Coronary artery (tissue), 2 donors: ENCODE data around the gene ALPK1.

ENCODE experiments used
- DNase-seq: peaks from one replicate; pipeline ENCODE4 v3.0.0-alpha.2; 2017; ENCODE audit warnings: low spot score
- H3K27ac ChIP-seq, 2 donors: fragments of 200-600 bp; sonication (generic); one replicate each; pipeline ENCODE4 v1.5.1; 2016 to 2019
- H3K4me3 ChIP-seq: fragments of 200-600 bp; sonication (generic); 2 replicates; pipeline ENCODE4 v1.5.1; 2016; ENCODE audit warnings: mild to moderate bottlenecking, moderate library complexity
- TF ChIP-seq, protein P1 (sequence below): fragments of 200-600 bp; sonication (generic); IDR thresholded peaks from one replicate; pipeline ENCODE4 v1.5.1; 2019; ENCODE audit warnings: antibody characterized with exemption

Gene ALPK1

DNA sequence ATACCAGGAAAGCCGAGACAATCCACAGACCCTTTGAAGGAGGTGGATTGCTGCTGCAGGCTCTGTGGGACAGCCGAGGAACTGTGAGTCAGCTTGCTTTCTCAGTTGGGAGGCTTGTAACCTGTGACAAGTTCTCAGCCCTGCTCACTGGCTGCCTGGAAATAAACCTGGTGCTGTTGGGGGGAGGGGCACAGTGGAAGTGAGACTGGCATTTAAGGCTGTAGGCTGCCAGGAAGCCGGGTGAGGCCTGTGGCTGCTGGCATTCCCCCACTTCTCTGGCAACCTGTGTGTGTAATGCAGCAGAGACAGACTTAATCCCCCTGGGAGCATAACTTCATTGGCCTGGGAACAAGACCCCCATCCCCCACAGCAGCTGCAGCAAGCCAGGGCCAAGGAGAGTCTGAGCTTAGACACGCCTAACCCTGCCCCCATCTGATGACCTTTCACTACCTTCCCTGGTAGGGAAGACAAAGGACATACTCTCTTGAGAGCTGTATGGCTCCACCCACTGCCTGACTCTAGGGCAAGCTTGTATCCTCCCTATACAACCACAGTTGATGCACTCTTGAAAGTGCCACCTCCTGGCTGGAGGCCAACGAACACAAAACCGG lies 64.1 kb downstream of the ALPK1 start:
- TF ChIP-seq, protein P1, sequence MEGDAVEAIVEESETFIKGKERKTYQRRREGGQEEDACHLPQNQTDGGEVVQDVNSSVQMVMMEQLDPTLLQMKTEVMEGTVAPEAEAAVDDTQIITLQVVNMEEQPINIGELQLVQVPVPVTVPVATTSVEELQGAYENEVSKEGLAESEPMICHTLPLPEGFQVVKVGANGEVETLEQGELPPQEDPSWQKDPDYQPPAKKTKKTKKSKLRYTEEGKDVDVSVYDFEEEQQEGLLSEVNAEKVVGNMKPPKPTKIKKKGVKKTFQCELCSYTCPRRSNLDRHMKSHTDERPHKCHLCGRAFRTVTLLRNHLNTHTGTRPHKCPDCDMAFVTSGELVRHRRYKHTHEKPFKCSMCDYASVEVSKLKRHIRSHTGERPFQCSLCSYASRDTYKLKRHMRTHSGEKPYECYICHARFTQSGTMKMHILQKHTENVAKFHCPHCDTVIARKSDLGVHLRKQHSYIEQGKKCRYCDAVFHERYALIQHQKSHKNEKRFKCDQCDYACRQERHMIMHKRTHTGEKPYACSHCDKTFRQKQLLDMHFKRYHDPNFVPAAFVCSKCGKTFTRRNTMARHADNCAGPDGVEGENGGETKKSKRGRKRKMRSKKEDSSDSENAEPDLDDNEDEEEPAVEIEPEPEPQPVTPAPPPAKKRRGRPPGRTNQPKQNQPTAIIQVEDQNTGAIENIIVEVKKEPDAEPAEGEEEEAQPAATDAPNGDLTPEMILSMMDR, result no peak
- Histone ChIP-seq H3K27ac (no peak overlapping the region), H3K4me3 (no peak overlapping the region)
- no peak for DNase-seq

GRCh38 chr4:112370466-112370865 lies 73.3 kb downstream of the ALPK1 start:
- DNase-seq, result no peak
- TF ChIP-seq, protein P1, result no peak
- H3K27ac ChIP-seq, result no peak overlapping the region
- H3K4me3 ChIP-seq, result no peak overlapping the region

DNA sequence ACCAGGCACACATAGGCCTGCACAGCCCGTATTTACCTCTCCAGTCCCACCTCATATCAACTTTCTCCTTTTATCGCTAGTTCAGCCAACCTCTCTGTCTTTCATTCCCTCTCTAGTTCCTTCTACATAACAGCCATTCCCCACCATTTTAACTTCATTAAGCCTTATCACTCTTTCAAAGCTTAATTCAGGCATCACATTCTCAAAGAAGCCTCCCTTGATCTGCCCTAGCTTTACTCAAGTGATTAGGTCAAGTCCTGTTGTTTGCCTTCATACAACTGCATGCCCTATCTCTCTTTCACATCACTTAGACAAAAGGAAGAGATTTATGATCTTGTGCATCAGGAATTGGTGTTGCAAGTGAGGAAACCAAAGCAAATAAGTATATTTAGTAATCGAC lies 74.2 kb downstream of the ALPK1 start:
- Histone ChIP-seq H3K4me3 (no peak overlapping the region), H3K27ac (no peak overlapping the region)
- TF ChIP-seq, protein P1, result no peak
- no peak for DNase-seq

DNA sequence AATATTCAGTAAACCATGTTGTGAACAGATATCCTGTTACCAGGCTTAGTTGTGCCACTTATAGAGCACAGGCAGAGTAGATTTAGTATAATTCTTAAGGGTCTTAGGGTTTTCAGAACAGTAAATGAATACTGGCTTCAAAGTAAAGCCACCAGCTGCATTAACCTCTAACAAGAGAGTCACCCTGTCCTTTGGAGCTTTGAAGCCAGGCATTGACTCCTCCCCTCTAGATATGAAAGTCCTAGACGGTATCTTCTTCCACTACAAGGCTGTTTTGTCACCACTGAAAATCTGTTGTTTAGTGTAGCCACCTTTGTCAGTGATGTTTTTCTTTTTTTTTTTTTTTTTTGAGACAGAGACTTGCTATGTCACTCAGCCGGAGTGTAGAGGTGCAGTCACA lies 77.7 kb downstream of the ALPK1 start:
- no peak overlapping the region for H3K4me3 ChIP-seq
- DNase-seq, result no peak
- no peak overlapping the region for H3K27ac ChIP-seq
- TF ChIP-seq, protein P1, result no peak

GRCh38 chr4:112377171-112377570 lies 80.0 kb downstream of the ALPK1 start:
- TF ChIP-seq, protein P1, result no peak
- H3K27ac ChIP-seq, result no peak overlapping the region
- H3K4me3 ChIP-seq, result no peak overlapping the region
- no peak for DNase-seq

GRCh38 chr4:112377594-112378242 lies 80.5 kb downstream of the ALPK1 start:
- no peak overlapping the region for H3K4me3 ChIP-seq
- H3K27ac ChIP-seq, result no peak overlapping the region
- TF ChIP-seq, protein P1, result no peak
- no peak for DNase-seq

DNA sequence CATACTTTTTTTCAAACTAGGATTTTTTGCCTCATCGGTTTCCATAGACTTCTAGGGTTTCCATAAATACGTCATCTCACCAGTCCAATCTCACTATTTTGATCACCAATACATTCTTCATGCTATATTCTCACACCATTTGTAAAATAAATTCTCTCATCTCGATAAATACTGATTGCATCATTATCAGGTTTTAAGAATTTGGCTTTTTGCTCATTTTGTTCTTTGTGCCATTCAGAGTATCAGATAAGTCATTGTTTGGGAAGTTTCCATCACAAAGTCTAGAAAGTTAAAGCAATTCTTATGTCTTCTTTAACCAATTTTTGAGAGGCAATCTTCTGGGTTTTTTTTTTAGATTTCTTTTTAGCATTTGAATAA lies 81.1 kb downstream of the ALPK1 start:
- TF ChIP-seq, protein P1, result no peak
- Histone ChIP-seq H3K4me3 (no peak overlapping the region), H3K27ac (no peak overlapping the region)
- DNase-seq, result no peak
